Prostate gland (tissue), 2 donors: ENCODE measurements around the gene ARID3B.

Experiments used
- CTCF ChIP-seq, 4 experiments: fragments of 200-600 bp in 2 of 4; fragments of 450-650 bp in 2 of 4; sonication (generic) in 2 of 4; IDR thresholded peaks; 1 replicate in 3 of 4; 2 replicates in 1 of 4; pipeline ENCODE4 v1.5.1; 2016 to 2019; ENCODE audit warnings: antibody characterized with exemption in 4 of 4, mild to moderate bottlenecking in 2 of 4, moderate library complexity in 2 of 4
- POLR2A ChIP-seq: fragments of 450-650 bp; IDR thresholded peaks from one replicate; pipeline ENCODE4 v1.6.1; 2016; ENCODE audit warnings: antibody characterized with exemption, mild to moderate bottlenecking
- POLR2AphosphoS5 ChIP-seq: sonication (generic); formaldehyde crosslinking; IDR thresholded peaks from one replicate; pipeline ENCODE4 v1.6.1; 2017; ENCODE audit warnings: antibody characterized with exemption

GRCh38 chr15:74530771-74531143 lies 10.3 kb upstream of the ARID3B start:
- TF ChIP-seq POLR2A (no peak), CTCF (IDR thresholded peaks at IDR 0.05) (no peak), POLR2AphosphoS5 (no peak)
